ENCODE measurements around the gene FECH.
"Not testable (repeated sequence)": the region's sequence is repeated elsewhere in the genome, so short reads cannot be mapped to it uniquely, and the experiment has no call there.

The FECH gene

GRCh38 chr18:57527556-57528229 is 58.8 kb downstream of the FECH start:
- no peak for DNase-seq (ENCODE audit: low read depth)

GRCh38 chr18:57523171-57523956 is 63.1 kb downstream of the FECH start:
- DNase-seq (ENCODE audit: low read depth), result no peak

DNA sequence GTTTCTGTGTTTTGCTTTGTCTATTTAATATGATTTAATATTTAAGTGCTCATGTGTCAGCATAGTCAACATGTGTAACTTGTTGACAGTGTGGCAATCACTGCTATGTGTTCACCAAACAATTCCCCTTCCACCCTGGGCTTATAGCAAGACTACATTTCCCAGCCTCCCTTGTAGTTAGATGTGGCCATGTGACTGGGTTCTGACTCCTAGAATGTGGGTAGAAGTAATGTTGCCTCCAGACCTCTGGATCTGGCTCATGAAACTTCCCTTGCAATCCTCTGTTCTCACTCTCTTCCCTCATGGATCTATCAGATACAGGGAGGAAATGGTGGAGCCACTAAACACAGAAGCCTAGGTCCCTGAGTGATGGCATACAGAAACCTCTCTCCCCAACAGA is 64.2 kb downstream of the FECH start:
- DNase-seq (ENCODE audit: low read depth), result not testable (repeated sequence)

GRCh38 chr18:57519668-57520424 is 66.7 kb downstream of the FECH start:
- DNase-seq (ENCODE audit: low read depth), result no peak

DNA sequence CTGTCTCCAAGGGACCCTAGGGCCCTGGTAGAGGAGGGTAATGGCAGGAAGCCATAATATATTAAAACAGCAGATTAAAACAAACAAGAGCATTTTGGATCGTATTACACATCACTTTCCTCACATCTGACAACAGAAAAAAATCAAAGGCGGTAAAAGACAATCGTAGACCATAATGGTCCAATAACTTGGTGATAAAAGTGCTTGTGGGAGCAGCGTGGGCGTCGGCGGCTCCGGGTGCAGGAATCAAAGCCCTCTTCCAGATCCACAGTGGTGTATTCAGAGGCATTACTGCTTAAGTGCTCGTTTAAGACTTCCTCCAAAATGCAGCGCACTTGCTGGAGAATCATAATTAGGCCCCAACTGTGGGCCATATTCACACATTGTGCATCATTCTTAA is 68.0 kb downstream of the FECH start:
- no peak for DNase-seq (ENCODE audit: low read depth)

- DNase-seq (ENCODE audit: low read depth), result no peak
Observed at GRCh38 chr18:57516056-57516455, 70.4 kb downstream of the FECH start.

GRCh38 chr18:57505231-57505630 is 81.3 kb downstream of the FECH start:
- no peak for DNase-seq (ENCODE audit: low read depth)

- DNase-seq (ENCODE audit: low read depth), result no peak
Observed at GRCh38 chr18:57502624-57503023, 83.9 kb downstream of the FECH start.

- DNase-seq (ENCODE audit: low read depth), result no peak
Observed at GRCh38 chr18:57498682-57499256, 87.7 kb downstream of the FECH start.
